HEK293 (cell line): ENCODE results near the gene R3HDM4.

ENCODE experiments used
- ATF2 ChIP-seq: fragments of 450-650 bp; formaldehyde crosslinking; IDR thresholded peaks from 2 replicates; pipeline ENCODE4 v1.5.1; 2016; ENCODE audit warnings: missing biosample characterization, missing genetic modification characterization, low read depth
- EGR2 ChIP-seq: fragments of 450-650 bp; formaldehyde crosslinking; IDR thresholded peaks from 2 replicates; pipeline ENCODE4 v1.5.1; 2016; ENCODE audit warnings: low read depth, missing biosample characterization, missing genetic modification characterization
- KLF10 ChIP-seq: fragments of 450-650 bp; IDR thresholded peaks from 2 replicates; pipeline ENCODE4 v1.5.1; 2018; ENCODE audit warnings: missing biosample characterization, mild to moderate bottlenecking, missing genetic modification characterization
- ZNF184 ChIP-seq: fragments of 450-650 bp; IDR thresholded peaks from 2 replicates; pipeline ENCODE4 v1.5.1; 2018; ENCODE audit warnings: missing biosample characterization, mild to moderate bottlenecking, missing genetic modification characterization
- ZNF324 ChIP-seq: fragments of 450-650 bp; formaldehyde crosslinking; IDR thresholded peaks from 2 replicates; pipeline ENCODE4 v1.5.1; 2016; ENCODE audit warnings: missing biosample characterization, missing genetic modification characterization
- ZNF366 ChIP-seq: fragments of 450-650 bp; formaldehyde crosslinking; conservative IDR thresholded peaks from 2 replicates; pipeline ENCODE4 v1.5.1; 2016; ENCODE audit warnings: missing biosample characterization, missing genetic modification characterization
- ZNF391 ChIP-seq: fragments of 450-650 bp; formaldehyde crosslinking; IDR thresholded peaks from 2 replicates; pipeline ENCODE4 v1.5.1; 2016; ENCODE audit warnings: low read depth, missing biosample characterization, missing genetic modification characterization, borderline replicate concordance
- ZNF473 ChIP-seq: fragments of 450-650 bp; formaldehyde crosslinking; IDR thresholded peaks from 2 replicates; pipeline ENCODE4 v1.5.1; 2017; ENCODE audit warnings: missing biosample characterization, missing genetic modification characterization
- ZNF600 ChIP-seq: fragments of 450-650 bp; formaldehyde crosslinking; IDR thresholded peaks from 2 replicates; pipeline ENCODE4 v1.5.1; 2016; ENCODE audit warnings: missing biosample characterization, missing genetic modification characterization
- ZNF830 ChIP-seq: fragments of 450-650 bp; IDR thresholded peaks from 2 replicates; pipeline ENCODE4 v1.5.0; 2018; ENCODE audit warnings: missing biosample characterization, missing genetic modification characterization, low read depth, mild to moderate bottlenecking, moderate library complexity
- TF ChIP-seq, protein P1 (sequence below): fragments of 450-650 bp; formaldehyde crosslinking; conservative IDR thresholded peaks from 2 replicates; pipeline ENCODE4 v1.5.1; 2016; ENCODE audit warnings: low read depth, missing biosample characterization, missing genetic modification characterization
- TF ChIP-seq, protein P2 (sequence below): fragments of 450-650 bp; IDR thresholded peaks from 2 replicates; pipeline ENCODE4 v1.5.1; 2018; ENCODE audit warnings: missing biosample characterization, mild to moderate bottlenecking, missing genetic modification characterization
- TF ChIP-seq, protein P3 (sequence below): fragments of 450-650 bp; formaldehyde crosslinking; IDR thresholded peaks from 2 replicates; pipeline ENCODE4 v1.5.1; 2016; ENCODE audit warnings: missing biosample characterization, missing genetic modification characterization
- TF ChIP-seq, protein P4 (sequence below): fragments of 450-650 bp; formaldehyde crosslinking; IDR thresholded peaks from 2 replicates; pipeline ENCODE4 v1.5.1; 2016; ENCODE audit warnings: missing biosample characterization, missing genetic modification characterization
- TF ChIP-seq, protein P5 (sequence below): fragments of 450-650 bp; formaldehyde crosslinking; IDR thresholded peaks from 2 replicates; pipeline ENCODE4 v1.5.1; 2016; ENCODE audit warnings: missing biosample characterization, missing genetic modification characterization

The R3HDM4 gene

GRCh38 chr19:937259-937694, 24.3 kb upstream of the R3HDM4 start (continued):
- TF ChIP-seq, protein P1, sequence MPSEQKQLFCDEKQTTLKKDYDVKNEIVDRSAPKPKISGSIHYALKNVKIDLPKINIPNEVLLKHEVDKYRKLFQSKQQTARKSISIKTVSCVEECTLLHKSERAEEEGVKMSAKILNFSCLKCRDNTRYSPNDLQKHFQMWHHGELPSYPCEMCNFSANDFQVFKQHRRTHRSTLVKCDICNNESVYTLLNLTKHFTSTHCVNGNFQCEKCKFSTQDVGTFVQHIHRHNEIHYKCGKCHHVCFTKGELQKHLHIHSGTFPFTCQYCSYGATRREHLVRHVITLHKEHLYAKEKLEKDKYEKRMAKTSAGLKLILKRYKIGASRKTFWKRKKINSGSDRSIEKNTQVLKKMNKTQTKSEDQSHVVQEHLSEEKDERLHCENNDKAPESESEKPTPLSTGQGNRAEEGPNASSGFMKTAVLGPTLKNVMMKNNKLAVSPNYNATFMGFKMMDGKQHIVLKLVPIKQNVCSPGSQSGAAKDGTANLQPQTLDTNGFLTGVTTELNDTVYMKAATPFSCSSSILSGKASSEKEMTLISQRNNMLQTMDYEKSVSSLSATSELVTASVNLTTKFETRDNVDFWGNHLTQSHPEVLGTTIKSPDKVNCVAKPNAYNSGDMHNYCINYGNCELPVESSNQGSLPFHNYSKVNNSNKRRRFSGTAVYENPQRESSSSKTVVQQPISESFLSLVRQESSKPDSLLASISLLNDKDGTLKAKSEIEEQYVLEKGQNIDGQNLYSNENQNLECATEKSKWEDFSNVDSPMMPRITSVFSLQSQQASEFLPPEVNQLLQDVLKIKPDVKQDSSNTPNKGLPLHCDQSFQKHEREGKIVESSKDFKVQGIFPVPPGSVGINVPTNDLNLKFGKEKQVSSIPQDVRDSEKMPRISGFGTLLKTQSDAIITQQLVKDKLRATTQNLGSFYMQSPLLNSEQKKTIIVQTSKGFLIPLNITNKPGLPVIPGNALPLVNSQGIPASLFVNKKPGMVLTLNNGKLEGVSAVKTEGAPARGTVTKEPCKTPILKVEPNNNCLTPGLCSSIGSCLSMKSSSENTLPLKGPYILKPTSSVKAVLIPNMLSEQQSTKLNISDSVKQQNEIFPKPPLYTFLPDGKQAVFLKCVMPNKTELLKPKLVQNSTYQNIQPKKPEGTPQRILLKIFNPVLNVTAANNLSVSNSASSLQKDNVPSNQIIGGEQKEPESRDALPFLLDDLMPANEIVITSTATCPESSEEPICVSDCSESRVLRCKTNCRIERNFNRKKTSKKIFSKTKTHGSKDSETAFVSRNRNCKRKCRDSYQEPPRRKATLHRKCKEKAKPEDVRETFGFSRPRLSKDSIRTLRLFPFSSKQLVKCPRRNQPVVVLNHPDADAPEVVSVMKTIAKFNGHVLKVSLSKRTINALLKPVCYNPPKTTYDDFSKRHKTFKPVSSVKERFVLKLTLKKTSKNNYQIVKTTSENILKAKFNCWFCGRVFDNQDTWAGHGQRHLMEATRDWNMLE = no peak
- TF ChIP-seq, protein P2, sequence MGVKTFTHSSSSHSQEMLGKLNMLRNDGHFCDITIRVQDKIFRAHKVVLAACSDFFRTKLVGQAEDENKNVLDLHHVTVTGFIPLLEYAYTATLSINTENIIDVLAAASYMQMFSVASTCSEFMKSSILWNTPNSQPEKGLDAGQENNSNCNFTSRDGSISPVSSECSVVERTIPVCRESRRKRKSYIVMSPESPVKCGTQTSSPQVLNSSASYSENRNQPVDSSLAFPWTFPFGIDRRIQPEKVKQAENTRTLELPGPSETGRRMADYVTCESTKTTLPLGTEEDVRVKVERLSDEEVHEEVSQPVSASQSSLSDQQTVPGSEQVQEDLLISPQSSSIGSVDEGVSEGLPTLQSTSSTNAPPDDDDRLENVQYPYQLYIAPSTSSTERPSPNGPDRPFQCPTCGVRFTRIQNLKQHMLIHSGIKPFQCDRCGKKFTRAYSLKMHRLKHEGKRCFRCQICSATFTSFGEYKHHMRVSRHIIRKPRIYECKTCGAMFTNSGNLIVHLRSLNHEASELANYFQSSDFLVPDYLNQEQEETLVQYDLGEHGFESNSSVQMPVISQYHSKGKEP (tag by site-specific recombination) = no peak
- TF ChIP-seq, protein P3, sequence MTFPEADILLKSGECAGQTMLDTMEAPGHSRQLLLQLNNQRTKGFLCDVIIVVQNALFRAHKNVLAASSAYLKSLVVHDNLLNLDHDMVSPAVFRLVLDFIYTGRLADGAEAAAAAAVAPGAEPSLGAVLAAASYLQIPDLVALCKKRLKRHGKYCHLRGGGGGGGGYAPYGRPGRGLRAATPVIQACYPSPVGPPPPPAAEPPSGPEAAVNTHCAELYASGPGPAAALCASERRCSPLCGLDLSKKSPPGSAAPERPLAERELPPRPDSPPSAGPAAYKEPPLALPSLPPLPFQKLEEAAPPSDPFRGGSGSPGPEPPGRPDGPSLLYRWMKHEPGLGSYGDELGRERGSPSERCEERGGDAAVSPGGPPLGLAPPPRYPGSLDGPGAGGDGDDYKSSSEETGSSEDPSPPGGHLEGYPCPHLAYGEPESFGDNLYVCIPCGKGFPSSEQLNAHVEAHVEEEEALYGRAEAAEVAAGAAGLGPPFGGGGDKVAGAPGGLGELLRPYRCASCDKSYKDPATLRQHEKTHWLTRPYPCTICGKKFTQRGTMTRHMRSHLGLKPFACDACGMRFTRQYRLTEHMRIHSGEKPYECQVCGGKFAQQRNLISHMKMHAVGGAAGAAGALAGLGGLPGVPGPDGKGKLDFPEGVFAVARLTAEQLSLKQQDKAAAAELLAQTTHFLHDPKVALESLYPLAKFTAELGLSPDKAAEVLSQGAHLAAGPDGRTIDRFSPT (tag by site-specific recombination) = no peak
- peak; percentile 30; the same call in 1 of the 2 replicates for TF ChIP-seq ZNF600 (tag by site-specific recombination)
- TF ChIP-seq EGR2 (tag by site-specific recombination) = peak; percentile 38; the same call in 1 of the 2 replicates
- no peak for TF ChIP-seq ZNF830 (tag by site-specific recombination)
- TF ChIP-seq ZNF473 (tag by site-specific recombination) = no peak
- TF ChIP-seq, protein P4, sequence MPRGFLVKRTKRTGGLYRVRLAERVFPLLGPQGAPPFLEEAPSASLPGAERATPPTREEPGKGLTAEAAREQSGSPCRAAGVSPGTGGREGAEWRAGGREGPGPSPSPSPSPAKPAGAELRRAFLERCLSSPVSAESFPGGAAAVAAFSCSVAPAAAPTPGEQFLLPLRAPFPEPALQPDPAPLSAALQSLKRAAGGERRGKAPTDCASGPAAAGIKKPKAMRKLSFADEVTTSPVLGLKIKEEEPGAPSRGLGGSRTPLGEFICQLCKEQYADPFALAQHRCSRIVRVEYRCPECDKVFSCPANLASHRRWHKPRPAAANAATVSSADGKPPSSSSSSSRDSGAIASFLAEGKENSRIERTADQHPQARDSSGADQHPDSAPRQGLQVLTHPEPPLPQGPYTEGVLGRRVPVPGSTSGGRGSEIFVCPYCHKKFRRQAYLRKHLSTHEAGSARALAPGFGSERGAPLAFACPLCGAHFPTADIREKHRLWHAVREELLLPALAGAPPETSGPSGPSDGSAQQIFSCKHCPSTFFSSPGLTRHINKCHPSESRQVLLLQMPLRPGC (tag by site-specific recombination) = no peak
- no peak for TF ChIP-seq ATF2 (tag by site-specific recombination)
- no peak for TF ChIP-seq ZNF366 (tag by site-specific recombination)
- no peak for TF ChIP-seq ZNF324
- TF ChIP-seq ZNF184 = peak; percentile 92
- TF ChIP-seq ZNF391 (tag by site-specific recombination) = no peak
- TF ChIP-seq, protein P5, sequence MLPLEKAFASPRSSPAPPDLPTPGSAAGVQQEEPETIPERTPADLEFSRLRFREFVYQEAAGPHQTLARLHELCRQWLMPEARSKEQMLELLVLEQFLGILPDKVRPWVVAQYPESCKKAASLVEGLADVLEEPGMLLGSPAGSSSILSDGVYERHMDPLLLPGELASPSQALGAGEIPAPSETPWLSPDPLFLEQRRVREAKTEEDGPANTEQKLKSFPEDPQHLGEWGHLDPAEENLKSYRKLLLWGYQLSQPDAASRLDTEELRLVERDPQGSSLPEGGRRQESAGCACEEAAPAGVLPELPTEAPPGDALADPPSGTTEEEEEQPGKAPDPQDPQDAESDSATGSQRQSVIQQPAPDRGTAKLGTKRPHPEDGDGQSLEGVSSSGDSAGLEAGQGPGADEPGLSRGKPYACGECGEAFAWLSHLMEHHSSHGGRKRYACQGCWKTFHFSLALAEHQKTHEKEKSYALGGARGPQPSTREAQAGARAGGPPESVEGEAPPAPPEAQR = no peak
- TF ChIP-seq KLF10 (tag by site-specific recombination) = no peak
